Measurements from ENCODE around the gene PNMA8C. TPM values are rescaled to one million over a fixed set of nuclear protein-coding genes. Genes with fewer than 3 reads are reported as not detected.

The PNMA8C gene
- total and polyA plus RNA-seq, 2 donors (not counting 3 experiments of a cell fraction or from before 2014, with no cell fraction given), result not detected

DNA sequence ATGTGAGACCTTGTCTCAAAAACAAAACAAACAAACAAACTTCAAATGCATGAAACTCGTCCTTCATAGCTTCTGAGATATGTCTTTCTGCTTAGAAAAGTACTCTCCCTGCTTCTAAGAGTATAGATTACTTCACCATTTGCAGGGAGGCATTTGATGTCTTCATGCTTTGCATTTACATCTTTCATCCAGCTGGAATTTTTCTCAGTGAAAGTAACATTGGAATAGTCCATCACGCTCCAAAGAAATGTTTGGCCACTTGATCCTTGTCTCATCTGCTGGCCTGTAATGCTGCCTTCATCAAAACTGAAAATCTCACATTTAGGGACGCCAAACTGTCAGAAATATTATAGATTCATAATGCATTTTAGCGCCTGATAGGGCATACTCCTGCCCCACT, 23.4 kb upstream of the PNMA8C start:
- Histone ChIP-seq H3K27me3 (ENCODE audit: control insufficient read depth in 2 of 2, insufficient read depth in 2 of 2, low read length in 2 of 2) (peaks cover 2 to 9% of the 10 kb centered on the region in 2 experiments), H3K9ac (replicated peaks; ENCODE audit: extremely low read depth, insufficient read depth, low read length) (no peak overlapping the region), H3K27ac (ENCODE audit: insufficient read depth, low read depth, low read length) (no peak overlapping the region), H3K36me3 (ENCODE audit: control insufficient read depth in 2 of 2, extremely low read depth in 1 of 2, insufficient read depth in 2 of 2, low read length in 2 of 2) (no peaks in the 10 kb centered on the region), H3K4me2 (ENCODE audit: insufficient read depth, low read length) (no peak overlapping the region), H4K20me1 (replicated peaks; ENCODE audit: control insufficient read depth, extremely low read depth, insufficient read depth, low read length) (no peaks in the 10 kb centered on the region), H2AFZ (ENCODE audit: low read depth, low read length) (no peak overlapping the region), H3K9me3 (replicated peaks; ENCODE audit: control insufficient read depth, insufficient read depth, low read length) (no peaks in the 10 kb centered on the region), H3K4me3 (replicated peaks in 1 of 3; ENCODE audit: insufficient read depth in 1 of 3, low read depth in 1 of 3, low read length in 3 of 3) (no peak overlapping the region), H3K79me2 (ENCODE audit: control insufficient read depth, insufficient read depth, low read length) (no peaks in the 10 kb centered on the region), H3K4me1 (ENCODE audit: control insufficient read depth, extremely low read depth, insufficient read depth, low read length) (no peaks in the 10 kb centered on the region), H3K9me1 (replicated peaks; ENCODE audit: control insufficient read depth, extremely low read depth, insufficient read depth, low read length) (no peaks in the 10 kb centered on the region)
- no TSS peak for BruUV-seq (replicated peaks)
- no peak for DNase-seq (ENCODE audit: low read depth, low spot score)
- FAIRE-seq, result no peak
- dilution Hi-C loops (cut with MboI; ENCODE audit: extremely low pct_ligation_motif_present, low sequenced_read_pairs) (no loop called here), intact Hi-C loops (cut with micrococcal nuclease) (no loop called here)
- TF ChIP-seq, protein P1, sequence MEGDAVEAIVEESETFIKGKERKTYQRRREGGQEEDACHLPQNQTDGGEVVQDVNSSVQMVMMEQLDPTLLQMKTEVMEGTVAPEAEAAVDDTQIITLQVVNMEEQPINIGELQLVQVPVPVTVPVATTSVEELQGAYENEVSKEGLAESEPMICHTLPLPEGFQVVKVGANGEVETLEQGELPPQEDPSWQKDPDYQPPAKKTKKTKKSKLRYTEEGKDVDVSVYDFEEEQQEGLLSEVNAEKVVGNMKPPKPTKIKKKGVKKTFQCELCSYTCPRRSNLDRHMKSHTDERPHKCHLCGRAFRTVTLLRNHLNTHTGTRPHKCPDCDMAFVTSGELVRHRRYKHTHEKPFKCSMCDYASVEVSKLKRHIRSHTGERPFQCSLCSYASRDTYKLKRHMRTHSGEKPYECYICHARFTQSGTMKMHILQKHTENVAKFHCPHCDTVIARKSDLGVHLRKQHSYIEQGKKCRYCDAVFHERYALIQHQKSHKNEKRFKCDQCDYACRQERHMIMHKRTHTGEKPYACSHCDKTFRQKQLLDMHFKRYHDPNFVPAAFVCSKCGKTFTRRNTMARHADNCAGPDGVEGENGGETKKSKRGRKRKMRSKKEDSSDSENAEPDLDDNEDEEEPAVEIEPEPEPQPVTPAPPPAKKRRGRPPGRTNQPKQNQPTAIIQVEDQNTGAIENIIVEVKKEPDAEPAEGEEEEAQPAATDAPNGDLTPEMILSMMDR (IDR thresholded peaks at IDR 0.05; ENCODE audit: extremely low read depth in 1 of 2, insufficient read depth in 1 of 2, low read depth in 1 of 2, low read length in 2 of 2), result no peak
- no peak for TF ChIP-seq MYC (IDR thresholded peaks at IDR 0.05; ENCODE audit: low read depth, low read length)
- TF ChIP-seq JUN (IDR thresholded peaks at IDR 0.05; ENCODE audit: borderline replicate concordance, insufficient read depth, insufficient read length, low read depth), result no peak
- TF ChIP-seq, protein P2, sequence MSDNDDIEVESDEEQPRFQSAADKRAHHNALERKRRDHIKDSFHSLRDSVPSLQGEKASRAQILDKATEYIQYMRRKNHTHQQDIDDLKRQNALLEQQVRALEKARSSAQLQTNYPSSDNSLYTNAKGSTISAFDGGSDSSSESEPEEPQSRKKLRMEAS (IDR thresholded peaks at IDR 0.05; ENCODE audit: insufficient read depth, insufficient read length), result no peak
- TF ChIP-seq GATA2 (IDR thresholded peaks at IDR 0.05; ENCODE audit: insufficient read depth, insufficient read length, low read depth, low read length), result no peak
- POLR2A ChIA-PET, result no interaction called here
- CTCF ChIA-PET, result no interaction called here

DNA sequence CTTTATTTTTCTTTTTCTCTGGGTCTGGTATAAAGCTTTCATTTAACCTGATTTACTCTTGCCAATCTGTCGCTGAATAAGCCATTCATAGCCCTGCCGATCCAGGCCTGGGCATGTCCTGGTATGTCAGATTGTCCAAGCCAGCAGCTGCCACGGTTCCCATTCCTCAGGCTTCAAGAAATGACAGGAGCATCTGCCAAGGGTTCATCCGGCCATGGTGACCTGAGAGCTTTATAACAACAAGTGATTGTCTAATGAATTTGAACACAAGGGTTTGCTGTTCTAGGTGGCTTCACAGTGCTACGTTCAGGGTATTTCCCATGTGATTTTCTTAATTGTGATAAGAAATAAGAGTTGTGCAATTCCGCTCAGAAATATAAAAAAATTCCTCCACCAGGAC, 22.6 kb upstream of the PNMA8C start:
- dilution Hi-C loops (cut with MboI; ENCODE audit: extremely low pct_ligation_motif_present, low sequenced_read_pairs) (no loop called here), intact Hi-C loops (cut with micrococcal nuclease) (no loop called here)
- Histone ChIP-seq H3K9me3 (replicated peaks; ENCODE audit: control insufficient read depth, insufficient read depth, low read length) (no peaks in the 10 kb centered on the region), H3K36me3 (ENCODE audit: control insufficient read depth in 2 of 2, extremely low read depth in 1 of 2, insufficient read depth in 2 of 2, low read length in 2 of 2) (no peaks in the 10 kb centered on the region), H3K27ac (ENCODE audit: insufficient read depth, low read depth, low read length) (no peak overlapping the region), H3K4me1 (ENCODE audit: control insufficient read depth, extremely low read depth, insufficient read depth, low read length) (no peaks in the 10 kb centered on the region), H3K27me3 (ENCODE audit: control insufficient read depth in 2 of 2, insufficient read depth in 2 of 2, low read length in 2 of 2) (peaks cover 2 to 9% of the 10 kb centered on the region in 2 experiments), H3K4me2 (ENCODE audit: insufficient read depth, low read length) (no peak overlapping the region), H4K20me1 (replicated peaks; ENCODE audit: control insufficient read depth, extremely low read depth, insufficient read depth, low read length) (no peaks in the 10 kb centered on the region), H3K9me1 (replicated peaks; ENCODE audit: control insufficient read depth, extremely low read depth, insufficient read depth, low read length) (no peaks in the 10 kb centered on the region), H2AFZ (ENCODE audit: low read depth, low read length) (no peak overlapping the region), H3K9ac (replicated peaks; ENCODE audit: extremely low read depth, insufficient read depth, low read length) (no peak overlapping the region), H3K79me2 (ENCODE audit: control insufficient read depth, insufficient read depth, low read length) (no peaks in the 10 kb centered on the region), H3K4me3 (replicated peaks in 1 of 3; ENCODE audit: insufficient read depth in 1 of 3, low read depth in 1 of 3, low read length in 3 of 3) (no peak overlapping the region)
- DNase-seq (ENCODE audit: low read depth, low spot score) (no peak), FAIRE-seq (no peak)
- ChIA-PET CTCF (interaction anchor here (1.2 kb wide), 1 partner anchor 15 kb away, joined by 3 read pairs; no protein-coding TSS in a partner anchor), POLR2A (no interaction called here)
- TF ChIP-seq MYC (IDR thresholded peaks at IDR 0.05; ENCODE audit: low read depth, low read length) (no peak), JUN (IDR thresholded peaks at IDR 0.05; ENCODE audit: borderline replicate concordance, insufficient read depth, insufficient read length, low read depth) (no peak), POLR2A (IDR thresholded peaks at IDR 0.05; ENCODE audit: low read depth, low read length) (no peak), POLR2AphosphoS5 (IDR thresholded peaks at IDR 0.05; ENCODE audit: insufficient read depth, low read depth, low read length) (no peak), EZH2 (IDR thresholded peaks at IDR 0.05; ENCODE audit: borderline replicate concordance, low read depth, low read length, severe bottlenecking) (no peak), GATA2 (IDR thresholded peaks at IDR 0.05; ENCODE audit: insufficient read depth, insufficient read length, low read depth, low read length) (no peak), FOS (IDR thresholded peaks at IDR 0.05; ENCODE audit: borderline replicate concordance, insufficient read depth, low read length) (no peak)
- TF ChIP-seq, protein P2 (IDR thresholded peaks at IDR 0.05; ENCODE audit: insufficient read depth, insufficient read length), result no peak
- TF ChIP-seq, protein P1 (IDR thresholded peaks at IDR 0.05; ENCODE audit: extremely low read depth in 1 of 2, insufficient read depth in 1 of 2, low read depth in 1 of 2, low read length in 2 of 2), result no peak
- BruUV-seq (replicated peaks), result no TSS peak
